Stimulated activated CD4-positive, alpha-beta T cell treated with anti-CD3 and anti-CD28 coated beads, Interleukin-2, amount 100 ng/mL, for 48 hours (primary cell): ENCODE data around the gene AP1S3.
"Not testable (repeated sequence)": the region's sequence is repeated elsewhere in the genome, so short reads cannot be mapped to it uniquely, and the experiment has no call there.

Experiments used
- DNase-seq, 2 donors: peaks; one replicate each; pipeline ENCODE4 v3.0.0-alpha.2; 2020

Gene AP1S3

GRCh38 chr2:223797811-223798721 lies 39.3 kb downstream of the AP1S3 start:
- DNase-seq, result no peak

GRCh38 chr2:223797037-223797436 lies 40.3 kb downstream of the AP1S3 start:
- no peak for DNase-seq

- no peak for DNase-seq
Observed at GRCh38 chr2:223789423-223789822, 48.0 kb downstream of the AP1S3 start.

- no peak for DNase-seq
Observed at GRCh38 chr2:223788826-223789225, 48.6 kb downstream of the AP1S3 start.

GRCh38 chr2:223788106-223788505 lies 49.3 kb downstream of the AP1S3 start:
- not testable (repeated sequence) for DNase-seq

GRCh38 chr2:223787358-223787757 lies 50.0 kb downstream of the AP1S3 start:
- DNase-seq, result no peak

- no peak for DNase-seq
Observed at GRCh38 chr2:223786943-223787342, 50.4 kb downstream of the AP1S3 start.

- no peak for DNase-seq
Observed at GRCh38 chr2:223786236-223786635, 51.1 kb downstream of the AP1S3 start.

- DNase-seq, result no peak
Observed at GRCh38 chr2:223784221-223784772, 53.1 kb downstream of the AP1S3 start.

- no peak for DNase-seq
Observed at GRCh38 chr2:223782629-223783028, 54.8 kb downstream of the AP1S3 start.

- no peak for DNase-seq
Observed at GRCh38 chr2:223781560-223781959, 55.8 kb downstream of the AP1S3 start.

- peak; percentile 19 to 26 for DNase-seq
Observed at GRCh38 chr2:223779877-223780276, 57.5 kb downstream of the AP1S3 start.

- no peak for DNase-seq
Observed at GRCh38 chr2:223774193-223774592, 63.2 kb downstream of the AP1S3 start.

- no peak for DNase-seq
Observed at GRCh38 chr2:223772363-223772762, 65.0 kb downstream of the AP1S3 start.

GRCh38 chr2:223771475-223771874 lies 65.9 kb downstream of the AP1S3 start:
- DNase-seq, result no peak

GRCh38 chr2:223768179-223768578 lies 69.2 kb downstream of the AP1S3 start:
- no peak for DNase-seq

- DNase-seq, result no peak
Observed at GRCh38 chr2:223767341-223767740, 70.0 kb downstream of the AP1S3 start.

- DNase-seq, result no peak
Observed at GRCh38 chr2:223765221-223765785, 72.1 kb downstream of the AP1S3 start.

GRCh38 chr2:223764796-223765195 lies 72.6 kb downstream of the AP1S3 start:
- DNase-seq, result no peak

GRCh38 chr2:223762853-223763252 lies 74.5 kb downstream of the AP1S3 start:
- no peak for DNase-seq

- not testable (repeated sequence) for DNase-seq
Observed at GRCh38 chr2:223761746-223762145, 75.6 kb downstream of the AP1S3 start.

- peak; percentile 16 to 34 for DNase-seq
Observed at GRCh38 chr2:223760838-223761502, 76.4 kb downstream of the AP1S3 start.
